MM.1S (cell line): ENCODE results near the gene KRT78.

ENCODE experiments used
- CTCF ChIP-seq: fragments of 300-600 bp; sonication (generic); IDR thresholded peaks from 2 replicates; pipeline ENCODE4 v1.5.1; 2016; ENCODE audit warnings: antibody characterized with exemption, low read length, mixed read lengths
- EZH2phosphoT487 ChIP-seq: fragments of 300-600 bp; sonication (generic); IDR thresholded peaks from 2 replicates; pipeline ENCODE4 v1.6.1; 2018; ENCODE audit warnings: antibody characterized with exemption, low read length

GRCh38 chr12:52817003-52817698 lies 31.6 kb downstream of the KRT78 start:
- TF ChIP-seq CTCF = no peak
- TF ChIP-seq EZH2phosphoT487 = no peak
